Measurements from ENCODE around the gene BGLAP. TPM values are rescaled to one million over a fixed set of nuclear protein-coding genes. Genes with fewer than 3 reads are reported as not detected.

Gene BGLAP
- total and polyA plus RNA-seq, 2 donors (not counting 3 experiments of a cell fraction or from before 2014, with no cell fraction given), result 0.65 to 1.0 TPM

DNA sequence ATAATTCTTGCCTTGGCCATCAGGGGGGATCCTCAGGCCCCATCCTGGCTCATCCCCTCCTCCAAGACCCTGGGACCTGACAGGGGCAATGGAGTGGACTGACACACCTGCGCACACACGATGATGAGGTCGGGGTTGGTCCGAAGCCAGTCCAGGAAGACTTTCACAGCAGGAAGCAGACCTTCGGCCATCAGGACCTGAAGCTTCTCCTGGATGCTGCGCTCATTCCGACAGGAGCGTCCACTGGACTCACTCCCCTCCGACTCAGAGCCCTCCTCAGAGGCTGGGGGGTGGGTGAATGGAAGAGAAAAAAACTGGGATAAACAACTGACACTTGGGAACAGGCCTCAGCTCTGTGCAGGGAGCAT is 21.3 kb downstream of the BGLAP start:
- ChIA-PET CTCF (no interaction called here), POLR2A (no interaction called here)
- H4K20me1 ChIP-seq (replicated peaks; ENCODE audit: control insufficient read depth, extremely low read depth, insufficient read depth, low read length), result no peaks in the 10 kb centered on the region
- H3K27me3 ChIP-seq (ENCODE audit: control insufficient read depth in 2 of 2, insufficient read depth in 2 of 2, low read length in 2 of 2), result no peaks in the 10 kb centered on the region
- no peak overlapping the region for H3K27ac ChIP-seq (ENCODE audit: insufficient read depth, low read depth, low read length)
- DNase-seq (ENCODE audit: low read depth, low spot score) (no peak), FAIRE-seq (no peak)
- TF ChIP-seq JUN (IDR thresholded peaks at IDR 0.05; ENCODE audit: borderline replicate concordance, insufficient read depth, insufficient read length, low read depth) (no peak), MYC (IDR thresholded peaks at IDR 0.05; ENCODE audit: low read depth, low read length) (no peak), EZH2 (IDR thresholded peaks at IDR 0.05; ENCODE audit: borderline replicate concordance, low read depth, low read length, severe bottlenecking) (no peak), GATA2 (IDR thresholded peaks at IDR 0.05; ENCODE audit: insufficient read depth, insufficient read length, low read depth, low read length) (no peak), POLR2A (IDR thresholded peaks at IDR 0.05; ENCODE audit: low read depth, low read length) (no peak), POLR2AphosphoS5 (IDR thresholded peaks at IDR 0.05; ENCODE audit: insufficient read depth, low read depth, low read length) (no peak), FOS (IDR thresholded peaks at IDR 0.05; ENCODE audit: borderline replicate concordance, insufficient read depth, low read length) (no peak)
- TF ChIP-seq, protein P1, sequence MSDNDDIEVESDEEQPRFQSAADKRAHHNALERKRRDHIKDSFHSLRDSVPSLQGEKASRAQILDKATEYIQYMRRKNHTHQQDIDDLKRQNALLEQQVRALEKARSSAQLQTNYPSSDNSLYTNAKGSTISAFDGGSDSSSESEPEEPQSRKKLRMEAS (IDR thresholded peaks at IDR 0.05; ENCODE audit: insufficient read depth, insufficient read length), result no peak
- TF ChIP-seq, protein P2, sequence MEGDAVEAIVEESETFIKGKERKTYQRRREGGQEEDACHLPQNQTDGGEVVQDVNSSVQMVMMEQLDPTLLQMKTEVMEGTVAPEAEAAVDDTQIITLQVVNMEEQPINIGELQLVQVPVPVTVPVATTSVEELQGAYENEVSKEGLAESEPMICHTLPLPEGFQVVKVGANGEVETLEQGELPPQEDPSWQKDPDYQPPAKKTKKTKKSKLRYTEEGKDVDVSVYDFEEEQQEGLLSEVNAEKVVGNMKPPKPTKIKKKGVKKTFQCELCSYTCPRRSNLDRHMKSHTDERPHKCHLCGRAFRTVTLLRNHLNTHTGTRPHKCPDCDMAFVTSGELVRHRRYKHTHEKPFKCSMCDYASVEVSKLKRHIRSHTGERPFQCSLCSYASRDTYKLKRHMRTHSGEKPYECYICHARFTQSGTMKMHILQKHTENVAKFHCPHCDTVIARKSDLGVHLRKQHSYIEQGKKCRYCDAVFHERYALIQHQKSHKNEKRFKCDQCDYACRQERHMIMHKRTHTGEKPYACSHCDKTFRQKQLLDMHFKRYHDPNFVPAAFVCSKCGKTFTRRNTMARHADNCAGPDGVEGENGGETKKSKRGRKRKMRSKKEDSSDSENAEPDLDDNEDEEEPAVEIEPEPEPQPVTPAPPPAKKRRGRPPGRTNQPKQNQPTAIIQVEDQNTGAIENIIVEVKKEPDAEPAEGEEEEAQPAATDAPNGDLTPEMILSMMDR (IDR thresholded peaks at IDR 0.05; ENCODE audit: extremely low read depth in 1 of 2, insufficient read depth in 1 of 2, low read depth in 1 of 2, low read length in 2 of 2), result no peak
- BruUV-seq (replicated peaks), result no TSS peak
- H3K4me2 ChIP-seq (ENCODE audit: insufficient read depth, low read length), result no peak overlapping the region
- H3K9me1 ChIP-seq (replicated peaks; ENCODE audit: control insufficient read depth, extremely low read depth, insufficient read depth, low read length), result no peaks in the 10 kb centered on the region
- no peak overlapping the region for H3K9ac ChIP-seq (replicated peaks; ENCODE audit: extremely low read depth, insufficient read depth, low read length)
- no peaks in the 10 kb centered on the region for H3K79me2 ChIP-seq (ENCODE audit: control insufficient read depth, insufficient read depth, low read length)
- intact Hi-C loops (cut with micrococcal nuclease), result no loop called here
- no peaks in the 10 kb centered on the region for H3K4me1 ChIP-seq (ENCODE audit: control insufficient read depth, extremely low read depth, insufficient read depth, low read length)
- dilution Hi-C loops (cut with MboI; ENCODE audit: extremely low pct_ligation_motif_present, low sequenced_read_pairs), result no loop called here
- no peak overlapping the region for H2AFZ ChIP-seq (ENCODE audit: low read depth, low read length)
- no peak overlapping the region for H3K4me3 ChIP-seq (replicated peaks in 1 of 3; ENCODE audit: insufficient read depth in 1 of 3, low read depth in 1 of 3, low read length in 3 of 3)
- H3K36me3 ChIP-seq (ENCODE audit: control insufficient read depth in 2 of 2, extremely low read depth in 1 of 2, insufficient read depth in 2 of 2, low read length in 2 of 2), result peaks cover 21 to 82% of the 10 kb centered on the region in 2 experiments
- no peaks in the 10 kb centered on the region for H3K9me3 ChIP-seq (replicated peaks; ENCODE audit: control insufficient read depth, insufficient read depth, low read length)
